OCI-LY3 (cell line): ENCODE measurements around the gene GFER.

Experiments
- EZH2phosphoT487 ChIP-seq: fragments of 200-600 bp; shearing (Covaris generic); IDR thresholded peaks from 2 replicates; pipeline ENCODE4 v1.6.1; 2018; ENCODE audit warnings: antibody characterized with exemption, mixed run types, low read depth
- TF ChIP-seq, protein P1 (sequence below): fragments of 200-600, 300-600 bp; sonication (generic); IDR thresholded peaks from 2 replicates; pipeline ENCODE4 v1.5.1; 2014; ENCODE audit warnings: antibody characterized with exemption, low read length, low read depth

DNA sequence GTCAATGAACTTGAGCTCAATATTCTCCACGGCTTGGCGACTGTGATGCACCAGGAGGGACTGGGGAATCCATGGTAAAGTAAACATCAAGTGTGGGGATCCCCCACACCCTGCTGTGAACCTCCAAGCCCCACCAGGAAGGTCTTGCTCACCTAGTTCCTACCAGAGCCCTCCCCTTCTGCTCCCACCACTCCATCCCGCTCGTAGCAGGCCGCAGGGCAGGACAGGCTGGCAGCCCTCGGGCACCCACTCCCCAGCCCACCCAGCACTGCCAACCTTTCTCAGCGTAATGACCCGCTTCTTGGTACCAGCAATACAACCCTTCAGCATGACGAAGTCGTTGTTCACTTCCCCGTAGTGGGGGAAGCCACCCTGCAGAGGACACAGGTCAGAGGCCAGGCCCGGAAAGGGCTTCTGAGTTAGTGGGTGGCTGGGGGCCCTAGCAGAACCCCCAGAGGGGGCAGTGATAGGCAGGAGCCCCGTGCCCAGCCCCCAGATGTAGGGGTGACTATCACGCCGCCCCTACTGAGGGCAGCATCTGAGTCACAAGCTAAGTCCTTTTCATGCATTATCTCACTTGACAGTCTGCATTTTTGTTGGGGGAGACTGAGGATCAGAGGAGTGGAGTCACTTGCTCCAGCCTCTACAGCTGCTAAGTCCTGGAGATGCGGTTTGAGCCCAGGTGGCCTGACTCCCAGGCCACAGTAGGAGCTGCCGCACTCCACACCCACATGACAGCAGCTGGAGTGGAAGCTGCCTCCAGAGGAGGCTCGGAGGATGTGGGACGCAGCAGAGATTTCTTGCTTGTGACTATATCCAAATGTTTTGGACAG lies 38.2 kb upstream of the GFER start:
- TF ChIP-seq, protein P1, sequence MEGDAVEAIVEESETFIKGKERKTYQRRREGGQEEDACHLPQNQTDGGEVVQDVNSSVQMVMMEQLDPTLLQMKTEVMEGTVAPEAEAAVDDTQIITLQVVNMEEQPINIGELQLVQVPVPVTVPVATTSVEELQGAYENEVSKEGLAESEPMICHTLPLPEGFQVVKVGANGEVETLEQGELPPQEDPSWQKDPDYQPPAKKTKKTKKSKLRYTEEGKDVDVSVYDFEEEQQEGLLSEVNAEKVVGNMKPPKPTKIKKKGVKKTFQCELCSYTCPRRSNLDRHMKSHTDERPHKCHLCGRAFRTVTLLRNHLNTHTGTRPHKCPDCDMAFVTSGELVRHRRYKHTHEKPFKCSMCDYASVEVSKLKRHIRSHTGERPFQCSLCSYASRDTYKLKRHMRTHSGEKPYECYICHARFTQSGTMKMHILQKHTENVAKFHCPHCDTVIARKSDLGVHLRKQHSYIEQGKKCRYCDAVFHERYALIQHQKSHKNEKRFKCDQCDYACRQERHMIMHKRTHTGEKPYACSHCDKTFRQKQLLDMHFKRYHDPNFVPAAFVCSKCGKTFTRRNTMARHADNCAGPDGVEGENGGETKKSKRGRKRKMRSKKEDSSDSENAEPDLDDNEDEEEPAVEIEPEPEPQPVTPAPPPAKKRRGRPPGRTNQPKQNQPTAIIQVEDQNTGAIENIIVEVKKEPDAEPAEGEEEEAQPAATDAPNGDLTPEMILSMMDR: no peak
- TF ChIP-seq EZH2phosphoT487: no peak
